NCI-H187 treated with DMSO at 0.1 percent for 48 hours (cell line): Measurements from ENCODE around the gene C1QTNF1.

Experiments
- DNase-seq: peaks from one replicate; lab custom pipeline; 2025; lab: John Stamatoyannopoulos, UW

The C1QTNF1 gene, protein sequence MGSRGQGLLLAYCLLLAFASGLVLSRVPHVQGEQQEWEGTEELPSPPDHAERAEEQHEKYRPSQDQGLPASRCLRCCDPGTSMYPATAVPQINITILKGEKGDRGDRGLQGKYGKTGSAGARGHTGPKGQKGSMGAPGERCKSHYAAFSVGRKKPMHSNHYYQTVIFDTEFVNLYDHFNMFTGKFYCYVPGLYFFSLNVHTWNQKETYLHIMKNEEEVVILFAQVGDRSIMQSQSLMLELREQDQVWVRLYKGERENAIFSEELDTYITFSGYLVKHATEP

DNA sequence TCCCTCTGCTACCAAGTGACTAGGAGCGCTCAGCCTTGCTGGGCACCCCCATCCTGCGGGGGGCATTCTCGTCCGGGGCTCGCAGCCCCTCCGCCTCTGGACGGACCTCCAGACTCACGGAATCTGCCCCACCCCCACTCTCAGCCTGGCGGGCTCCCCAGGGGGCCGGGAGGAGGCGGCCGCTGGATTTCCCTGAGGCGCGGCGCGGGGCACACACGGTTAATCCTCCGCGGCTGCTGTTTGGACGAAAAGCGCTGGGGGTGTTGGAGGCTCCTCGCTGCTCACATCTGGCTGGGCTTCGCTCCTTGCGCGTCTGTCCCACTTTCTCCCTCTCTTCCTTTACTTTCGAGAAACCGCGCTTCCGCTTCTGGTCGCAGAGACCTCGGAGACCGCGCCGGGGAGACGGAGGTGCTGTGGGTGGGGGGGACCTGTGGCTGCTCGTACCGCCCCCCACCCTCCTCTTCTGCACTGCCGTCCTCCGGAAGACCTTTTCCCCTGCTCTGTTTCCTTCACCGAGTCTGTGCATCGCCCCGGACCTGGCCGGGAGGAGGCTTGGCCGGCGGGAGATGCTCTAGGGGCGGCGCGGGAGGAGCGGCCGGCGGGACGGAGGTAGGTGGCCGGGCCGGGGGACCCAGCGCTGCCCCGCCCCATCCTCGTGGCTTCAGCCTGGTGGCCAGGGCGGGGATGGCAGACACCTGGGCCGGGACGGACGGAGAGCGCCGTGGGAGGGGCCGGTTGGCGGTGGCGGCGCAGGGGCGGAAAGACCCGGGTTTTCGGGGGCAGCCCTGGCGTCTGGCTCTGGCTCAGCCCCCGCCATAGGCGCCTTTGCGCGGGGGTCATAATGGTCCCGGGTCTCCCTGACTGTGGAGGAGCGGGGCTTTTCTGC, at the start of gene C1QTNF1:
Gene C1QTNF1, plus strand, starts transcription at position 284 of the 886 bp plus-strand sequence. CDS start 19,800 bp downstream, outside the sequence.
- DNase-seq = no peak

DNA sequence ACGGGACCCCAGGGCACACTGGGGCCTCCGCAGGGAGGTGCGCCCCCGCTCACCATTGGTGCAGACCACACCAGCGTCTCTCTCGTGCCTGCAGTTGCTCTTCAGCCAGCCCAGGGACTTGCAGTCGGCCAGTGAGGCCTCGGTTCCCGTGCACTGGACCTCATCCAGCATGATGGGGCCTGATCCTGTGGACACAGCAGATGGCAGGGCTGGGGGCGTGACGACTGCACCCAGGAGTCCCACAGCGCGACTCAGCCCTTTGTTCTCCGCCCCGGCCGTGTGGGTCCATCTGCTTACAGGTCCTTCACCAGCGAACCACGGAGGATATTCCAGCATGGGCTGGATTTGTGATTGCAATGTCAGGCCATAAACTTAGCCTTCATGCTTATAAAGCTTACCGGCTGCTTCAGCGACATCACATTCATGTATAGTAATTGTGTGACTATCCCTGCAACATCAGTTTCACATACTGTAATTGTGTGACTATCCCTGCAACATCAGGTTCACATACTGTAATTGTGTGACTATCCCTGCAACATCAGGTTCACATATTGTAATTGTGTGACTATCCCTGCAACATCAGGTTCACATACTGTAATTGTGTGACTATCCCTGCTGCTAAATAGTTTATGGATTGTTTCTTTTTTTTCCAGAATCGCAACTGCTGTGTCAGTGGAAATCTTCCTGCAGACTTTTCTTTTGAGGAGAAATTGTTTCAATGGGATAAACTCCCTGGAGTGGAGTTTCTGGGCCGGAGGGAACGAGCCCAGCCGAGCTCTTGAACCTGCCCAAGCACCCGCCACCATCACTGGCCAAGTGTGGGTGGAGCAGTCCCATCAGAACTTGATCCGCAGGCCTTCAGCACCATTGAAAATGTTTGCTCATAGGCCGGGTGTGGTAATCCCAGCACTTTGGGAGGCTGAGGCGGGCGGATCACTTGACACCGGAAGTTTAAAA, 49.1 kb upstream of the C1QTNF1 start:
- DNase-seq = no peak

DNA sequence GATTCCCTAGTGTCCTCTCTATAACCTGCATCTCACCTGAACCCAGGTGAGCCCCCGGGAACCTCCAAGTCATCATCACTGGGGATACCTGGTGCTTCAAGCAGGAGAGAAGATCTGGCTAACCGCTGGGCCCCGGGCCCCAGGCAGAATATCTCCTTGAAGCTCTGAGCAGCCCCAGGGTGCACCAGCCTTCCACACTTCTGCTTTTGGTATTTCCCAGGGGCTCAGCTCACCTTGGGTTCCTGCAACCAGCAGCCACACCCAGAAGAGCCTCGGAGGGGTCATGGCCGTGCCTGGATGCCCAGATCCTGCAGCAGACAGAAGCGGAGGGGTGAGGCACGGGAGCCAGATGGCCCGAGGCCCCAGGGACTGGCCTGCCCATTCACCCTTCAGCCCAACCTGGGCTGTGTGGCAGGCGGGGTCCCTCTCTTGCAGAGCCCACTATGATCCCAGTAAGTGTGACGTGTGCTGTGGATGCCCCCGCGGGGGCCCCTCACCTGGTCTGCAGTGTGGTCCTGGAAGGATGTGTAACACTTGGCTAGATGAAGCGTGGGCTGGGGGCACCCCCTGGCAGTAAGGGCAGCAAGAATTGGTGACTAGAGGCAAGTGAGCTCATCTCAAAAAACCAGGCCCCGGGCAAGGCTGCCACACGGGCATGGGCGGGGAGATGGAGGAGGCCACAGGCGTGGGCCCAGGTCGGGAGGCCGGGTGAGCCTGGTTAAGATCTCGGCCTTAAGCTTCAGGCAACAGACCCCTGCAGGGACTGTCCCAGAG, 46.9 kb upstream of the C1QTNF1 start:
- DNase-seq = no peak

DNA sequence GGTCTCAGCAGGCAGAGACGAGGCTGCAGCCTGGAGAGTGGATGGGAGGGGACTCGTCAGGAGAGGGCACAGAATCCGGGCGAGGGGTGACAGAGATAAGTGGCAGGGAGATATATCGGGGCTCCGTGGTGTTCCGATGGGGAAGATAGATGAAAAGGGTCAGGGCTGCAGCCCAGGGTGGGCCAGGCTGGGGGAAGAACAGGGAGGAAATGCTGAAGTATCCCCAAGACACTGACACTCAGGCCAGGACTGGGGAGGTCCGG, 46.4 kb upstream of the C1QTNF1 start:
- no peak for DNase-seq

DNA sequence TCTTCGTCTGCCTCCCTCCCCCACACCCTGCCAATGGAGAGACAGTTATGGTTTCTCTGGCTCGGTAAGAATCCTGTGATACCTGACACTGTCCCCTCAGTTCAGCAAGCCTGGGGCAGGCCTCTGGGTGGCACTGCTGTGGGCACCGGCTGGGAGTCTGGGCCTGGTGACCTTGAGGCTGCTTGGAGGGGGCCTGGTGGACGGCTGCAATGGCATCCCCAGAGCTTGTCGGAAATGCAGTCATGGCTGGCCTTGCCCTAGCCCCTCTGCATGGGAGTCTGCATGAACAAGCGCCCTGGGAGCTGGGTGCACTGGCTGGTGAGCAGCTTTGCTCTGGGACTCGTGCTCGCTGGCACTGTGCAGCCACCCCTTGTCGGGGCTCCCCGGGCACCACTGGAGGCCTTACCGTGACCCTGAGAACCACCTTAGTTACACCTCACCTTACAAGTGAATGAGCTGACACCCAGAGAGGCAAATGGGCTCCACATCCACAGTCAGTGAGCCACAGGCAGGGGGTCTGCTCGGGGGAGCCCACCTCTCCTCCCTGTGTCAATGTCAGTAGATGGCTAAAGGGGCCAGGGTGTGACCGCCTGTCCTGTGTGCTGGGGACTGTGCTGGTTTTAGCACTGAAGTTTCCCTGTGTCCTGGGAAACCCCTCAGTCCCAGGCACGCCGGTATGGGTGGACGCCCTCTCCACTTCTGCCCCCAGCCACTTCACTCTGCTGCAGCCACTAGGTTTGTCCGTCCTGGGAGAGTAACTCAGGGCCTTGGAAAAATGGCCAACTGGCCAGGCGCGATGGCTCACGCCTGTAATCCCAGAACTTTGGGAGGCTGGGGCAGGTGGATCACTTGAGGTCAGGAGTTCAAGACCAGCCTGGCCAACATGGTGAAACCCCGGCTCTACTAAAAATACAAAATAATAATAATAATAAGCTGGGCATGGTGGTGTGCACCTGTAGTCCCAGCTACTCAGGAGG, 45.7 kb upstream of the C1QTNF1 start:
- no peak for DNase-seq

DNA sequence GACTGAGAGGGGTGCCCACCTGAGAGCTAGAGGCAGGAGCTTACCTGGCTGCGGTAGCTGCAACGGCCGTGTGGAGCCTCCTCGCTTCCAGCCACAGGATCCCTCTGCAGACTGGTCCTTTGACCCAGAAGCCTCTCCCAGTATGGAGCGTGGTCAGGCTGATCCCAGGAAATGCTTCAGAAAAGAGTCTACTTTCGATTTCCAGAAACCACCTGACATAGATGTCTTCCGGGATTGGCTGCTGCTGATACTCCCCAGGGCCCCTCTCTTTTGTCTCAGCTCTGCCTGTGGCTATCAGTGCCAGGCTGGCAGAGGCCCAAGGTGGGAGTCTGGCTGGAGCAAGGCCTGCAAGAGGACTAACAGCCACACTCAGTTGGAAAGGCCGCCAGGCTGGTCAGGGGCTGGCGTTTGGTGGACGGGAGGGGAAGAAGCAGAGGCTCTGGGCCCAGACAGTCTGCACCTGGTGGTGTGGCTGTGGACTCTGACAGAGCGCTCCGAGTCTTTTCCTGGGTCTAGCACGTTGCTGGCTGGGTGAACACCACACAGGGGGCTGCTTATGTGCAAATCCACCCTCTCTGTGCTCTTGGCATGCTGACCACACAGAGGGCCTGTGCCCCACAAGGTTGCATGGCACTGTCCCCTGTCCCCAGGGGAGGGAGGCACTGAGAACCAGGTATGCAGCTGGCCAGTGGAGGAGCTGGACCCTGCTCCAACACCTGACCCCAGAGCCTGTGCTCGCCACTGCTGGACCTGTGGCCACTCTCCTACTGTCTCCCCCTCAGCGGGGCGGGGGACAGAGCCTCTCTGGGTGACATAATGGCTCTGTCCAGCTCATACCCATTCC, 44.0 kb upstream of the C1QTNF1 start, which contains the start of gene LGALS3BP:
Gene LGALS3BP, minus strand, starts transcription at position 144 of the 844 bp plus-strand sequence. CDS start 2,732 bp downstream, outside the sequence.
- peak; percentile 86 for DNase-seq

DNA sequence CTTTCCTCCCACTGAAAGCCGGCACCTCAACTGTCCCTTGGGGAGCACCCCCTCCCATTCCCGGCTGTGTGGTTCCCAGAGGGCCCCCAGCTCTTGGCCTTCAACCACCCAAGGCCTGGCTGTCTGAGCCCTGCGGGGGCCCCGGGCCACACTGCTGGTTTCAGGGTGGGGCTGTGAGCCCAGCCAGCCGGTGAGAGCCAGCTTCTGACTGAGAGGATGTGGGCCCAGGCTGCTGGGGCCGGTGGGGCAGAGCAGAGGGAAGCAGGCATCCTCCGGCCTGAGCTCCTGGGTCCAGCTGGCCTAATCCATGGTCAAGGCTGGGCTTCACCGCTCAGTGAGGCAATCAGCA, 43.4 kb upstream of the C1QTNF1 start:
- DNase-seq = no peak

DNA sequence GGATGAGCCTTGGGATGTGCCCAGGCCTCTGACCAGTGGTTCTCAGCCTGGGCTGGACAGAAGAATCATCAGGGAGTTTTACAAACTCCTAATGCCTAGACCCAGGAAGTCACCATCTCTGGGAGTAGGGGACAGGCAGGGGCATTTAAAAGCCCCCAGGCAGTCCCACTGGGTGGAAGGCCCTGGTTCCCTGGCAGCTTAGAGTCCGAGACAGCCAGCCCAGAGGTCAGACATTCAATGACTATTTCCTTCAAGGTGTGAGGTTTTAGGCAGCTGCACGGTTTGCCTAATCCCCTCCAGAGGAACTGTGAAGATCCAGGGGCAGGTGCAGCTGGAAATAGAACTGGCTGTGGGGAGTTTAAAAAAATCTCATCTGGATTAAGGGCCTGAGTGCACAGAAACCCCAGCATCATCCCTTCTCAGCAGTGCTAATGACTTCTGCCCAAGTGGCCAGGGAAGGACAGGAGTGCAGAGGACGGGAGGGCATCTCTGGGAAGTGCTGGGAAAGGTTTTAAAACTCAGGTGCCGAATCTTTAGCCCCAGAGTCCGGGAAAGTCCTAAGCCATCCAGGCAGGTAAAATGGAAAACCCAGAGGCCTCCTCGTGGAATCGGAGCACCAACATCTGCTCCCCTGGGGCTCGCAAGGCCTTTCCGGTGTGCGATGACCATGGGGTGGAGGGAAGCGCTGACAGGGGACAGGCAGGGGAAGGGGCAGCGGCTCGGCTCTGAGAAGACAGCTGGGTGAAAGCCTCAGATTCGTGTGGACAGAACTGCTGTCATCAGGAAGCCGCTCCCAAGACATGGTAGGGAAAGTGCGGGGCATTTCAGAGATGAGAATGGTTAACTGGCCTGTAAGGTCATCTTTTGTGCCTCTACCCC, 42.7 kb upstream of the C1QTNF1 start:
- no peak for DNase-seq

DNA sequence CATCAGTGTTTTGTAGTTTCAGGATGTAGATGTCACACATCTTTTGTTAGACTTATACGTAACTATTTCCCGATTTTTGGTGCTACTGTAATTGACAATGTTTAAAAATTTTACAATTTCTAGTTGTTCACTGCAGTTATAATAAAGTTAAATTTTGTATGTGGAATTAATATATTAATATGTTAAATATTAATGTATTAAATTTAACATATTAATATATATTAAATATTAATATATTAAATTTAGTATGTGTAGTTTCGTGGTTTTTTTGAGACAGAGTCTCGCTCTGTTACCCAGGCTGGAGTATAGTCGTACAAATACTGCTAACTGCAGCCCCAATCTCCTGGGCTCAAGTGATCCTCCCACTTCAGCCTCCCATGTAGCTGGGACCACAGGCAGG, 38.6 kb upstream of the C1QTNF1 start:
- DNase-seq = no peak

DNA sequence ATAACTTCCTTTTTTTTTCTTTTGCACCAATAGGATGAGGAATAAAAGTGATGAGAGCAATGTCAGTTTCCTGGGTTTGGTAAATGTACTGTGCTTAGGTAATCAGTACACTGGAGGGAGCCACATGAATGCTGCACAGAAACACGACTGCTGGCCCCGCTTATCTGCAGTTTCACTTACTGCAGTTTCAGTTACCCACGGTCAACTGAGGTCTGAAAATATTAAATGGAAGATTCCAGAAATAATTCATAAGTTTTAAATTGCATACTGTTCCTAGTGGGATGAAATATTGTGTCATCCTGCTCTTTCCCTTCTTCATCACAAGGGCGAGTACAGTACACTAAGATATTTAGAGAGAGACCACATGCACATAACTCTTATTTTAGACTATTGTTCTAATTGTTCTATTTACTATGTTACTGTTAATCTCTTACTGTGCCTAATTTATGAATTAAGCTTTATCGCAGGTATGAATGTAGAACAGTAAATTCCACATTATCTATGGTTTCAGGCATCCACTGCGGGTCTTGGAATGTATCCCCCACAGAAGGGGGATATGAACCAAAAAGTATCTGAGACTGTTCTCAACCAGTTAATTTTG, 37.8 kb upstream of the C1QTNF1 start:
- no peak for DNase-seq

DNA sequence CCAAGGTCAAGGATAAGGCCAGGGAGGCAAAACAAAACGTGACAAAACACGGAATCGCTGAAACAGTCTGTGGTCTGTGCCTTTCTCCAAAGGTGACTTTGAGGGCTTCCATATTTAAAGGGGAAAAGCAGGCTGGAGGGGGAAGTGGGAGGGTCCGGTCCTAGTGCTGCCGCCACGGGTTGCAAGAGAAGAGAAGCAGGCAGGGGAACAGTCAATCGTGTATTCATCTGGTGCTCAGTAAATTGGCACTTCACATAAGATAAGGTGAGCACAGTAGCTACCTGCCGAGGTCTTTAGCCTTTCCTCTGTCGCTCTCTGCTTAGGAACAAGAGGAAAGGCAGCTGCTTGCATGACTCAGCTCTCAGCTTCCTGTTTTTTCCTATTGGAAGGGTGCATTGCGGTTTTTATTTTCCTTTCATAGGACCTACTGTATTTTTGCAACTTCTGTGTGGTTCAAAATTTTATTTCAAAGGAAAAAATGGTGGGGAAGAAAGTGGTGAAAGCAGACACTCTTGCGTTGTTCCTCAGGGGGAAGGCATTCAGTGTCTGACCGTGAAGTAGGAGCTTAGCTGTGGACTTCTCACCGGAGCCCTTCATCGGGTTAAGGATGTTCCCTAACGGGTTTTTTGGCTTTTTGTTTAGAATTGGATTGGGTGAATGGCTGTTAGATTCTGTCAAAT, 37.2 kb upstream of the C1QTNF1 start:
- no peak for DNase-seq

DNA sequence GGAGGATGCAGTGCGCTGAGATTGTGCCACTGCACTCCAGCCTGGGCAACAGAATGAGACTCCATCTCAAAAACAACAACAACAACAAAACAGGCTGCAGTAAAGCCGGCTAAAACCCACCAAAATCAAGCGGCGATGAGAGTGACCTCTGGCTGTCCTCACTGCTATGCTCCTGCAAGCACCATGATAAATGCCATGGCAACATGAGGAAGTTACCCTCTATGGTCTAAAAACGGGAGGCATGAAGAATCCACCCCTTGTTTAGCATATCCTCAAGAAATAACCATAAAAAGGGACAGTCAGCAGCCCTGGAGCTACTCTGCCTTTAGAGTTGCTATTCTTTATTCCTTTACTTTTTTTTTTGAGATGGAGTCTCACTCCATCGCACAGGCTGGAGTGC, 35.8 kb upstream of the C1QTNF1 start:
- DNase-seq = no peak

DNA sequence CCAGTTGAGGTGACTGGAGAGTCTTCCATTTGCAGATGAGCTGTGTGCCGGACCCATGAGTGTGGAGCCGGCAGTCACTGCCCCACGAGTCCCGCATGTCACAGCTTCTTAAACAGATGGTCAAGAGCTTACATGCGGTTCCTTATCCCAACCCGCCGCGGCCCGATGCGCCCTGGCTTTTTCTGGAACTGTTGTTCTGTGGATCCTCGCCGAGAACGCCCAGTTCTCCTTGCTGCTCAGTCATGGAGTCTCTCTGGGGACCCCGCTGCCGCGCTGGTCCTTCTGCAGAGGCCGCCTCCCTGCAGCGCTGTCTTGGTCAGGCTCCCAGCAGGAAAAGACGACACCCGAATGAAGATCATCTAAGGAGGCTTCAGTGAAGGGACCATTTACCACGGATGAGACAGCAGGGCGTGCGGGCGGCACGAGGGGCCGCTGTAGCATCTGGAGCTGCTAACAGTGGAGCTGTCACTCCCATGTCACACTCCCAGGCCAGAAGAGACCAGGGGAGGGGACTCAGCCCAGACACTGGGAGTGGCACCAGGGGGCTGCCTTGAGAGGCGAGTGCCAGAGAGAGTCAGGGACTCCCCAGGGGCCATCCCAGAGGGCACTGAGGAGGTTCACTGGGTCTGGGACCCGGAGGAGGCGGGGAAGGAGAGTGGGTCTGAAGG, 33.5 kb upstream of the C1QTNF1 start:
- no peak for DNase-seq

DNA sequence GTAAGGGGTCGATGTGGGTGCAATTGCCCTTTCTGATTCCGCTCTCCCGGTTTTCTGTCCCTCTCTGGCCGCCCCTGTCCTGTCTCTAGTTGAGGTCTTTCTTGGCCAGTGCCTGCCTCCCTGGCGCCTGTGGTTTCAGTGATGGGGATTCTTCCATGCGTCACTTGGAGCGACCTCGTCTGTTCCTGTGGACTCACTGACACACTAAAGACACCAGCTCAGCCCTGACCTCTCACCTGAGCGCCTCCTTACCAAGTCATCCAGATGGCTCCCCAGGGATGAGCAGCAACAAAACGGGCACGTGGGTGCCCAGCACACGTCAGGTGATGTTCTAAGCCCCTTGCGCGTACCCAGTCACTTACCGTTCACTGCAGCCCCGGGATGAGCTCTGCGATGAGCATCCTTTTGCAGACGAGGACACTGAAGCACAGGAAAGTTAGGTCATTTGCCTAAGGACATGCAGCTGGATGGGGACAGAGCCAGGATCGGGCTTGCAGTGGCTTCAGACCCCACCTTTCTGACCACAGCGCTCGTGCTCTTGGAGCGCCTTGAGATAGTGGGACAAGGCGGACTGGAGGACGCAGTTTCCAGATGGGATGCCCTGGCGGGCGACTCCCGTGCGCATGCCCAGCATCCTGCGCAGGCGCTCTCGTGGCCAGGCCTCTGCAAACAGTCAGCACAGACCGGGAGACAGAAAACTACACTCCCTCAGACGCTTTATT, 32.8 kb upstream of the C1QTNF1 start:
- no peak for DNase-seq

DNA sequence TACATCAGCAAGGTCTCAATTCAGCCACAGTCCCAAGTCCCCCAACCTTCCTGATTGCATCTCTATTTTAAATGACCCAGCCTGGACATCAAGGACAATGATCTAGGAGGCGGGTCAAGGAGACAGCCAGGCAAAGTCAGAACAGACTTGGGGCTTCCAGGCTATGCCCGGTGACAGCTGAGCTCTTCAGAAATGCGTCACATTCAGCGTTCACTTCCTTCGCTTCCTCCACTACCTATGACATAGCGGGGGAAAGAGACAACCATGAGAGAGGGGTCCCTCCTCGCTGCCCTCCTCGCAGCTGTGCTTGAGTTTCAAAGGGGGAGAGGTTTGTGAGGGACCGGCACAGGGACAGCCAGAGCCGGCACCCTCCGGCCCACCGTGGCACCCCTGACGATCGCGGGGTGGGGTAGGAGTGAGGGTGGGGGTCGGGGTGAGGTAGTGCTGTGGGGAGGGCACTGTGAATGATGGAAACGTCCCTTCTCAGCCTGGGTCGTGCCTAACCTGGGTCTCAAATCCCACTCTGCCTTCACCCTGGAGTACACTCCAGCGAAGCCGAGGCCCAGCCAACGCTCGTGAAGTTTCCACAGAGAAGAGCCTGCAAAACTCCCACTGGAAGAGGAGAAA, 31.9 kb upstream of the C1QTNF1 start:
- no peak for DNase-seq
